B cell (primary cell): ENCODE measurements around the gene CBX6.

Experiments used
- EZH2 ChIP-seq: IDR thresholded peaks from 2 replicates; pipeline ENCODE4 v1.6.1; 2012; ENCODE audit warnings: borderline replicate concordance, low read depth, mild to moderate bottlenecking, moderate library complexity, low read length; ENCODE audit not compliant: insufficient read depth, poor library complexity, severe bottlenecking
- TF ChIP-seq, protein P1 (sequence below): fragments of 200-600 bp; IDR thresholded peaks from one replicate; pipeline ENCODE4 v1.8.0; 2022; ENCODE audit warnings: antibody characterized with exemption, mild to moderate bottlenecking

DNA sequence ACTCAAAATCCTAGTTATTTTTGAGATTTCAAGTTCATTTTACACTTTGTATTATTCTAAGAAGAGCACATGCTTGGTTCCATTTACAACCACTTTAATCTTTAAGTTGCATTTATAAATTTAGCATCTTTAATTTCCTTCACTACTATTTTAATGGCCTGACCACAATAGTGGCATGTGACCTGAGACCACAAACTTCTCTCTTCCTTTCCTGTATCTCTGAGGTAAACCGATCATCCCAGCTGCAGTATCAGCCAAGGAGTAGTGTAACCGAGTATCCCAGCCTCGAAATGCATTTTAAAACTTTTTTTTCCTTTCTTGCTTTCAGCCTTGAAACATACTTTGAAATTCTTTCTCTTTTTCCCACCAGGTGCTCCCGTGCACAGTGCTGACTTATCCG is 28.7 kb upstream of the CBX6 start:
- TF ChIP-seq, protein P1, sequence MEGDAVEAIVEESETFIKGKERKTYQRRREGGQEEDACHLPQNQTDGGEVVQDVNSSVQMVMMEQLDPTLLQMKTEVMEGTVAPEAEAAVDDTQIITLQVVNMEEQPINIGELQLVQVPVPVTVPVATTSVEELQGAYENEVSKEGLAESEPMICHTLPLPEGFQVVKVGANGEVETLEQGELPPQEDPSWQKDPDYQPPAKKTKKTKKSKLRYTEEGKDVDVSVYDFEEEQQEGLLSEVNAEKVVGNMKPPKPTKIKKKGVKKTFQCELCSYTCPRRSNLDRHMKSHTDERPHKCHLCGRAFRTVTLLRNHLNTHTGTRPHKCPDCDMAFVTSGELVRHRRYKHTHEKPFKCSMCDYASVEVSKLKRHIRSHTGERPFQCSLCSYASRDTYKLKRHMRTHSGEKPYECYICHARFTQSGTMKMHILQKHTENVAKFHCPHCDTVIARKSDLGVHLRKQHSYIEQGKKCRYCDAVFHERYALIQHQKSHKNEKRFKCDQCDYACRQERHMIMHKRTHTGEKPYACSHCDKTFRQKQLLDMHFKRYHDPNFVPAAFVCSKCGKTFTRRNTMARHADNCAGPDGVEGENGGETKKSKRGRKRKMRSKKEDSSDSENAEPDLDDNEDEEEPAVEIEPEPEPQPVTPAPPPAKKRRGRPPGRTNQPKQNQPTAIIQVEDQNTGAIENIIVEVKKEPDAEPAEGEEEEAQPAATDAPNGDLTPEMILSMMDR = no peak
- no peak for TF ChIP-seq EZH2
